GF-D8 (cell line): Measurements from ENCODE around the gene NKD1.

ENCODE experiments used
- DNase-seq: peaks from one replicate; lab custom pipeline; 2025; lab: John Stamatoyannopoulos, UW

NKD1 gene

DNA sequence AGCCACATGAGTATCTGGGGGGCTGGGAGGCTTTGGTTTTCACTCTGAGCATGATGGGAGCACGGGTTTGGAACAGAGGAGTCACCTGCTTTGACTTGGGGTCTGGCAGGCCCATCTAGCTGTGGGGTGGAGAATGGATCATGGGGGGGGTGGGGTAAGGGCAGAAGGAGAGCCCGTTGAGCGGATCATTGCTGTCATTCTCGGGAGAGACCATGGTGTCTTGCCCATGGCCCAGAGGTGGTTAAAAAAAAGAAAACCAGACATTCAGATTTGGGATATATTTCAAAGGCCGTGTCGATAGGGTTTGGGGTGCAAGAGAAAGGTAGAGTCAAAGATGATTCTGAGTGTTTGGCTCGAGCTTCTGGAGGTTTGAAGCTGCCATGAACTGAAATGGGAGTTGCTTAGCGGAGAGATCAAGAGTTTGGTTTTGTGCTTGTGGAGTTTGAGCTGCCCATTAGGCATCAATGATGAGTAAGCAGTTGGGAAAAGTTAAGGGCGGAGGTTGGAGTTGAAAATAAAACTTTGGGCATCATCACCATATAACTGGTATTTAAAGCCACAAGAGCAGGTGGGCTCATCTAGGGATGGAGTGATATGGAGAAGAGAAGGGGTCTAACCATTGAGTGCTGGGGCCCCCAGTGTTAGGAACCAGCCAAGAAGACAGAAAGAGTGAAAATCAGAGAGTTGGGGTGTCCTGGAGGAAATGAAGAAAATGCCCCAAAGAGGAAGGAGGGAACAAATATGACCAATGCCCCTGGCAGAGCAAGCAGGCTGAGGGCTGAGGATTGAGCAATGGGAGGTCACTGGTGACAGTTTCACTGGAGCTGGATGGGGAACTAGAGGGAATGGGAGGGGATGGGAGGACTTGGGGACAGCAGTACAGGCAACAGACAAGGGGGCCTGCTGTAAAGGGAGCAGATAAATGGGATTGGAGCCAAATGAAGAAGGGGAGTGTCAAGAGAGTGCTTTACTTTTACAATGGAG lies 147.1 kb downstream of the NKD1 start:
- peak; percentile 35 for DNase-seq

DNA sequence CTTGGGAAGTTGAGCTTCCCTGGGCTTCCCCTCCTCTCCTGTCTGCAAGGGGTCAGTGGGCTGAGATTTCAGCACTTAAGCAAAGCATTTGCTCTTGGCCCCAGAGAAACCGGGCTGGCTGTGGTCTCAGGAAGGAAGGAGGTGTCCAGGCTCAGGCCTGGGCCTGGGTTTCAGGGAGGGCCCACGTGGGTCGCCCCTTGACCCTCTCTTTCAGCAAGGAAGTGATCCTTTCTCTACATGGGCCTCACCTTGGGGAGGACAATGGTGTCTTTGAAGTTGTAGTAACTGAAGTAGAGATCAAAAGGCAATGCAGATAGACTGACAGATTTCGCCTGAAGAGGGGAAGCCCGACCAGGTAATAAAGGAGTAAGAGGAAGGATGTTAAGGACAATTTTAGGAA lies 147.9 kb downstream of the NKD1 start:
- DNase-seq = no peak

- peak; percentile 67 for DNase-seq
These were observed 148.6 kb downstream of the NKD1 start for GRCh38 chr16:50696575-50697420.

GRCh38 chr16:50697421-50697715 lies 149.2 kb downstream of the NKD1 start:
- no peak for DNase-seq

- no peak for DNase-seq
These were observed 149.9 kb downstream of the NKD1 start for GRCh38 chr16:50697881-50698767.
